Keratinocyte (primary cell): ENCODE results near the gene R3HCC1L. TPM values are rescaled to one million over a fixed set of nuclear protein-coding genes. Genes with fewer than 3 reads are reported as not detected.

Experiments
- DNase-seq: peaks from one replicate; pipeline ENCODE4 v3.0.0-alpha.2; 2011; ENCODE audit warnings: low read depth, missing footprints, low spot score
- FAIRE-seq: peaks from 2 replicates; lab custom pipeline; 2011; peaks lifted over from hg19 to GRCh38; lab: Jason Lieb, UNC
- H2AFZ ChIP-seq: 2 replicates; pipeline ENCODE4 v1.6.0; 2012; ENCODE audit warnings: low read length, control low read depth, inconsistent platforms; ENCODE audit not compliant: control insufficient read depth
- H3K27ac ChIP-seq: 2 replicates; pipeline ENCODE4 v1.5.1; 2011; ENCODE audit warnings: low read length; ENCODE audit not compliant: control insufficient read depth, insufficient read depth
- H3K27me3 ChIP-seq: 3 replicates; pipeline ENCODE4 v1.6.0; 2011; ENCODE audit warnings: low read length; ENCODE audit not compliant: control insufficient read depth, insufficient read depth; ENCODE audit errors: extremely low read depth
- H3K36me3 ChIP-seq, 2 experiments: 2 replicates in 1 of 2; 3 replicates in 1 of 2; pipeline ENCODE4 v1.5.1; 2011; ENCODE audit warnings: low read length in 2 of 2, mild to moderate bottlenecking in 1 of 2; ENCODE audit not compliant: control insufficient read depth in 2 of 2, insufficient read depth in 2 of 2; ENCODE audit errors: extremely low read depth in 1 of 2
- H3K4me1 ChIP-seq: 3 replicates; pipeline ENCODE4 v1.5.1; 2011; ENCODE audit warnings: low read length; ENCODE audit not compliant: control insufficient read depth, insufficient read depth; ENCODE audit errors: extremely low read depth
- H3K4me2 ChIP-seq: 3 replicates; pipeline ENCODE4 v1.6.0; 2011; ENCODE audit warnings: low read depth, low read length; ENCODE audit not compliant: control insufficient read depth, insufficient read depth; ENCODE audit errors: extremely low read depth
- H3K4me3 ChIP-seq, 3 experiments: fragments of 200-600 bp in 1 of 3; sonication (generic) in 1 of 3; 2 replicates in 2 of 3; 3 replicates in 1 of 3; pipeline ENCODE4 v1.5.1; 2011 to 2016; ENCODE audit warnings: low read length in 3 of 3, mild to moderate bottlenecking in 3 of 3, control low read depth in 2 of 3, inconsistent platforms in 1 of 3, low read depth in 1 of 3, mixed read lengths in 1 of 3, mixed run types in 1 of 3, moderate library complexity in 1 of 3; ENCODE audit not compliant: control insufficient read depth in 2 of 3, insufficient read depth in 2 of 3; ENCODE audit errors: extremely low read depth in 1 of 3
- H3K79me2 ChIP-seq: 2 replicates; pipeline ENCODE4 v1.6.0; 2012; ENCODE audit warnings: low read length; ENCODE audit not compliant: control insufficient read depth, insufficient read depth
- H3K9ac ChIP-seq: 3 replicates; pipeline ENCODE4 v1.6.0; 2011; ENCODE audit warnings: low read length; ENCODE audit not compliant: control insufficient read depth, insufficient read depth; ENCODE audit errors: extremely low read depth
- H3K9me1 ChIP-seq: 3 replicates; pipeline ENCODE4 v1.6.0; 2011; ENCODE audit warnings: low read length; ENCODE audit not compliant: control insufficient read depth, insufficient read depth; ENCODE audit errors: extremely low read depth
- H3K9me3 ChIP-seq: 2 replicates; pipeline ENCODE4 v1.5.1; 2012; ENCODE audit warnings: low read depth, low read length; ENCODE audit not compliant: control insufficient read depth
- H4K20me1 ChIP-seq: 3 replicates; pipeline ENCODE4 v1.6.0; 2011; ENCODE audit warnings: low read length; ENCODE audit not compliant: control insufficient read depth, insufficient read depth; ENCODE audit errors: extremely low read depth
- EZH2 ChIP-seq: IDR thresholded peaks from one replicate; pipeline ENCODE4 v1.6.1; 2012; ENCODE audit warnings: inconsistent platforms, mild to moderate bottlenecking, low read length, moderate library complexity
- dilution Hi-C: fragments of 300-500 bp; cut with MboI; formaldehyde crosslinking; loops from one replicate; pipeline ENCODE4 v1.7.0; 2020; ENCODE audit warnings: low sequenced_read_pairs; ENCODE audit not compliant: extremely low pct_ligation_motif_present
- polyA plus RNA-seq, 5 experiments: library from polyadenylated mRNA; depleted of rRNA in 3 of 5; stranded (reverse) in 3 of 5; stranded (forward) in 1 of 5; unstranded in 1 of 5; fragments of >200 nt; gene quantifications; 1 replicate in 1 of 5; 2 replicates in 3 of 5; 3 replicates in 1 of 5; pipeline versions ENCODE4 v1.2.1 to v1.2.3, GENCODE V29; 2011 to 2012; ENCODE audit warnings: missing spikeins in 2 of 5, low read depth in 1 of 5, low replicate concordance in 1 of 5
- TF ChIP-seq, protein P1 (sequence below), 3 experiments: IDR thresholded peaks in 1 of 3; conservative IDR thresholded peaks in 1 of 3; optimal IDR thresholded peaks in 1 of 3; 2 replicates in 2 of 3; 3 replicates in 1 of 3; pipeline versions ENCODE3 to v1.5.1; 2011; ENCODE audit warnings: low read length in 3 of 3, mild to moderate bottlenecking in 3 of 3, moderate library complexity in 2 of 3, control low read depth in 1 of 3, inconsistent platforms in 1 of 3; ENCODE audit not compliant: insufficient read depth in 2 of 3; ENCODE audit errors: extremely low read depth in 1 of 3

Gene R3HCC1L
- polyA plus RNA-seq, 1 donor (not counting 4 experiments of a cell fraction or from before 2014, with no cell fraction given) = 11.7 TPM

DNA sequence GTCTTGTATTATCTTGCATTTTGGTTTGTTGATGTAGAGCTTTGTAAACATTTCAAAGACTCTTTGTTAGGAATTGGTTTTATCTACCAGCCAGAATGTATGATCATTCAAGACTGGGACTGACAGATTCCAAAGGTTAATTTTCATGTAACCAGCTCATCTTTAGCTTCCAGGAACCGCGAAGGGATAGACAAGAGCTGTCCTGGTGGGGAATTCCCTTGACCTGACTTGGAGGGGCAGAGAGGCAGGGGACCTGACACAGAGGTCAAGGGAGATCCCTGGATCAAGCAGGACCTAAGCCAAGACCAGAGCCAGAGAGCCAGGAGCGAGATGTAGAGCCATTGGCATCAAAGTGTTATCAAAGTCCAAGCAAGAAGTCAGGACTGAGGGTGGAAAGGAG lies 140.1 kb downstream of the R3HCC1L start:
- Histone ChIP-seq H3K9me1 (no peaks in the 10 kb centered on the region), H3K27ac (no peak overlapping the region), H3K9ac (no peak overlapping the region), H3K79me2 (no peaks in the 10 kb centered on the region), H2AFZ (no peak overlapping the region), H3K27me3 (no peaks in the 10 kb centered on the region), H3K36me3 (no peaks in the 10 kb centered on the region), H3K4me1 (peaks cover 5% of the 10 kb centered on the region), H3K9me3 (no peaks in the 10 kb centered on the region), H3K4me2 (no peak overlapping the region), H3K4me3 (no peak overlapping the region), H4K20me1 (no peaks in the 10 kb centered on the region)
- DNase-seq (no peak), FAIRE-seq (no peak)
- TF ChIP-seq, protein P1, sequence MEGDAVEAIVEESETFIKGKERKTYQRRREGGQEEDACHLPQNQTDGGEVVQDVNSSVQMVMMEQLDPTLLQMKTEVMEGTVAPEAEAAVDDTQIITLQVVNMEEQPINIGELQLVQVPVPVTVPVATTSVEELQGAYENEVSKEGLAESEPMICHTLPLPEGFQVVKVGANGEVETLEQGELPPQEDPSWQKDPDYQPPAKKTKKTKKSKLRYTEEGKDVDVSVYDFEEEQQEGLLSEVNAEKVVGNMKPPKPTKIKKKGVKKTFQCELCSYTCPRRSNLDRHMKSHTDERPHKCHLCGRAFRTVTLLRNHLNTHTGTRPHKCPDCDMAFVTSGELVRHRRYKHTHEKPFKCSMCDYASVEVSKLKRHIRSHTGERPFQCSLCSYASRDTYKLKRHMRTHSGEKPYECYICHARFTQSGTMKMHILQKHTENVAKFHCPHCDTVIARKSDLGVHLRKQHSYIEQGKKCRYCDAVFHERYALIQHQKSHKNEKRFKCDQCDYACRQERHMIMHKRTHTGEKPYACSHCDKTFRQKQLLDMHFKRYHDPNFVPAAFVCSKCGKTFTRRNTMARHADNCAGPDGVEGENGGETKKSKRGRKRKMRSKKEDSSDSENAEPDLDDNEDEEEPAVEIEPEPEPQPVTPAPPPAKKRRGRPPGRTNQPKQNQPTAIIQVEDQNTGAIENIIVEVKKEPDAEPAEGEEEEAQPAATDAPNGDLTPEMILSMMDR (optimal IDR thresholded peaks at IDR 0.05 in 1 of 3, IDR thresholded peaks at IDR 0.05 in 1 of 3, conservative IDR thresholded peaks at IDR 0.05 in 1 of 3; ENCODE audit: extremely low read depth in 1 of 3, insufficient read depth in 2 of 3, low read length in 3 of 3) = no peak
- dilution Hi-C loops = no loop called here

DNA sequence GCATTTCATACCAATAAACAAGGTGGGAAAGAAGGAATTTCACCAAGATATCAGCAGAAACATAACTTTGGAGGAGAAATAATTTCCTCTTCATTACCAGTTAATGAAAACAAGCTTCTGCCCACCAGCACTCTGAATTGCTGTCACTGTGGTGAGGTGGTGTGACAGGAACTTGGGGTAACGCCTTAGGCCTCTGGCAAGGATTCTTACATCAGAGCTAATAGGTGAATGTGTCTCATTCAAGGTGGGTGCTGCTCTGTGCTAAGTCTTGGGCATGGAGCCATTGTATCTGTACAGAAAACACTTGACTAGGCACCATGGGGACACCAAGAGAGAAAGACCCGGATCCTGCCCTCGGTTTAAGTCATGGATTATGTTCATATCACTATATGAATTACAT lies 141.9 kb downstream of the R3HCC1L start:
- dilution Hi-C loops = no loop called here
- no peaks in the 10 kb centered on the region for H3K36me3 ChIP-seq
- no peak overlapping the region for H3K4me3 ChIP-seq
- DNase-seq (no peak), FAIRE-seq (no peak)
- no peaks in the 10 kb centered on the region for H3K27me3 ChIP-seq
- no peaks in the 10 kb centered on the region for H3K4me1 ChIP-seq
- H2AFZ ChIP-seq = no peak overlapping the region
- H3K27ac ChIP-seq = no peak overlapping the region
- no peak overlapping the region for H3K4me2 ChIP-seq
- H4K20me1 ChIP-seq = no peaks in the 10 kb centered on the region
- no peaks in the 10 kb centered on the region for H3K79me2 ChIP-seq
- H3K9ac ChIP-seq = no peak overlapping the region
- TF ChIP-seq EZH2 = no peak
- TF ChIP-seq, protein P1 (optimal IDR thresholded peaks at IDR 0.05 in 1 of 3, IDR thresholded peaks at IDR 0.05 in 1 of 3, conservative IDR thresholded peaks at IDR 0.05 in 1 of 3; ENCODE audit: extremely low read depth in 1 of 3, insufficient read depth in 2 of 3, low read length in 3 of 3) = no peak
- no peaks in the 10 kb centered on the region for H3K9me1 ChIP-seq
- no peaks in the 10 kb centered on the region for H3K9me3 ChIP-seq
